GM12878 (cell line): ENCODE measurements around the gene CAVIN2. TPM values are rescaled to one million over a fixed set of nuclear protein-coding genes. Genes with fewer than 3 reads are reported as not detected.

Experiments
- ATAC-seq: fragments of 200-7000 bp; cut with Tn5 transposase; 3 replicates; pipeline ENCODE4 v1.9.1; 2020; ENCODE audit warnings: mild to moderate bottlenecking, moderate library complexity
- BruUV-seq: library from RNA; stranded (reverse); fragments of 400-500 nt; replicated peaks from 2 replicates; lab custom pipeline; 2021; lab: Mats Ljungman, UMichigan
- CTCF ChIA-PET: fragments of 300-600 bp; sonication (Branson Sonifier 250); formaldehyde crosslinking; extraction: SDS; loops from one replicate; lab custom pipeline; 2021; ENCODE audit warnings: inconsistent platforms; lab: Yijun Ruan, JAX
- POLR2A ChIA-PET: fragments of 350-600 bp; formaldehyde crosslinking; extraction: SDS; loops from one replicate; lab custom pipeline; 2021; ENCODE audit warnings: inconsistent platforms; lab: Charles Lee
- RAD21 ChIA-PET: fragments of 300-600 bp; sonication (Branson Sonifier 250); formaldehyde crosslinking; loops from one replicate; lab custom pipeline; 2023; ENCODE audit warnings: antibody characterized with exemption; ENCODE audit not compliant: unreplicated experiment; lab: Charles Lee
- SMC1A ChIA-PET: fragments of 300-600 bp; sonication (Branson Sonifier 250); formaldehyde crosslinking; loops from one replicate; lab custom pipeline; 2023; ENCODE audit not compliant: unreplicated experiment, uncharacterized antibody; lab: Charles Lee
- DNase-seq: peaks from one replicate; pipeline ENCODE4 v3.0.0-alpha.2; 2011; ENCODE audit warnings: low read depth, low spot score
- FAIRE-seq: peaks from 3 replicates; lab custom pipeline; 2011; peaks lifted over from hg19 to GRCh38; lab: Jason Lieb, UNC
- H2AFZ ChIP-seq: 2 replicates; pipeline ENCODE4 v1.6.0; 2011; ENCODE audit warnings: low read depth, low read length, control low read depth; ENCODE audit not compliant: control insufficient read depth
- H3K27ac ChIP-seq: 2 replicates; pipeline ENCODE4 v1.5.1; 2011; ENCODE audit warnings: control low read depth; ENCODE audit not compliant: control insufficient read depth, insufficient read depth
- H3K27me3 ChIP-seq, 2 experiments: replicated peaks in 1 of 2; 2 replicates each; pipeline versions ENCODE4 v1.6.0 to v1.6.1; 2011; ENCODE audit warnings: low read length in 1 of 2; ENCODE audit not compliant: control insufficient read depth in 2 of 2, insufficient read depth in 2 of 2
- H3K36me3 ChIP-seq, 2 experiments: 2 replicates each; pipeline ENCODE4 v1.5.1; 2011; ENCODE audit warnings: low read length in 1 of 2; ENCODE audit not compliant: control insufficient read depth in 2 of 2, insufficient read depth in 2 of 2
- H3K4me1 ChIP-seq: 2 replicates; pipeline ENCODE4 v1.6.1; 2011; ENCODE audit warnings: mild to moderate bottlenecking, low read length, moderate library complexity, mixed read lengths; ENCODE audit not compliant: control insufficient read depth, insufficient read depth
- H3K4me2 ChIP-seq: 2 replicates; pipeline ENCODE4 v1.6.0; 2011; ENCODE audit warnings: control low read depth; ENCODE audit not compliant: control insufficient read depth, insufficient read depth
- H3K4me3 ChIP-seq: fragments of 200-600 bp; sonication (generic); 2 replicates; pipeline ENCODE4 v1.5.1; 2016
- H3K79me2 ChIP-seq: 2 replicates; pipeline ENCODE4 v1.6.0; 2011; ENCODE audit warnings: low read length; ENCODE audit not compliant: control insufficient read depth, insufficient read depth
- H3K9ac ChIP-seq: 2 replicates; pipeline ENCODE4 v1.8.0; 2011; ENCODE audit warnings: low read length, control low read depth, mixed read lengths; ENCODE audit not compliant: control insufficient read depth, insufficient read depth
- H3K9me3 ChIP-seq: replicated peaks from 3 replicates; pipeline ENCODE4 v1.5.1; 2011; ENCODE audit warnings: mild to moderate bottlenecking, low read length; ENCODE audit not compliant: control insufficient read depth, insufficient read depth
- H4K20me1 ChIP-seq: 2 replicates; pipeline ENCODE4 v1.6.0; 2011; ENCODE audit not compliant: control insufficient read depth, insufficient read depth
- ATF7 ChIP-seq: fragments of 450-650 bp; IDR thresholded peaks from 2 replicates; pipeline ENCODE4 v1.6.1; 2016; ENCODE audit warnings: low read depth, mild to moderate bottlenecking
- BHLHE40 ChIP-seq, 2 experiments: fragments of 450-650 bp in 1 of 2; IDR thresholded peaks; 2 replicates each; pipeline ENCODE4 v1.6.1; 2011 to 2017; ENCODE audit warnings: low read depth in 2 of 2, borderline replicate concordance in 1 of 2, improper control_type of control experiment in 1 of 2, low read length in 1 of 2, mild to moderate bottlenecking in 1 of 2
- CEBPB ChIP-seq, 2 experiments: fragments of 150-350 bp in 1 of 2; IDR thresholded peaks; 2 replicates each; pipeline ENCODE4 v1.6.1; 2012 to 2014; ENCODE audit warnings: low read depth in 2 of 2, low read length in 2 of 2, borderline replicate concordance in 1 of 2, inconsistent platforms in 1 of 2
- E4F1 ChIP-seq: fragments of 450-650 bp; IDR thresholded peaks from 2 replicates; pipeline ENCODE4 v1.6.1; 2018; ENCODE audit warnings: borderline replicate concordance, mild to moderate bottlenecking; ENCODE audit not compliant: partially characterized antibody
- EGR1 ChIP-seq, 2 experiments: IDR thresholded peaks; 1 replicate in 1 of 2; 2 replicates in 1 of 2; pipeline ENCODE4 v1.6.1; 2011 to 2012; ENCODE audit warnings: low read depth in 2 of 2, low read length in 2 of 2, borderline replicate concordance in 1 of 2, mild to moderate bottlenecking in 1 of 2, moderate library complexity in 1 of 2
- EZH2 ChIP-seq: IDR thresholded peaks from 2 replicates; pipeline ENCODE4 v1.6.1; 2012; ENCODE audit warnings: low read depth, mild to moderate bottlenecking, control low read depth, inconsistent platforms, low read length, borderline replicate concordance; ENCODE audit not compliant: control insufficient read depth
- IKZF2 ChIP-seq, 2 experiments: fragments of 450-650 bp; IDR thresholded peaks; 2 replicates each; pipeline ENCODE4 v1.6.1; 2017; ENCODE audit warnings: mild to moderate bottlenecking in 2 of 2, moderate library complexity in 2 of 2
- JUND ChIP-seq: IDR thresholded peaks from 2 replicates; pipeline ENCODE4 v1.6.1; 2012; ENCODE audit warnings: low read depth, mild to moderate bottlenecking, low read length, improper control_type of control experiment, moderate library complexity
- NFYA ChIP-seq: IDR thresholded peaks from 2 replicates; pipeline ENCODE4 v1.6.1; 2011; ENCODE audit warnings: low read depth, mild to moderate bottlenecking, low read length, improper control_type of control experiment, borderline replicate concordance
- NKRF ChIP-seq: fragments of 450-650 bp; conservative IDR thresholded peaks from 2 replicates; pipeline ENCODE4 v1.6.1; 2017; ENCODE audit warnings: mild to moderate bottlenecking, moderate library complexity
- NR2C2 ChIP-seq: IDR thresholded peaks from 2 replicates; pipeline ENCODE4 v1.6.1; 2011; ENCODE audit warnings: borderline replicate concordance, low read depth; ENCODE audit not compliant: control insufficient read depth, insufficient read length
- POU2F2 ChIP-seq: IDR thresholded peaks from 3 replicates; pipeline ENCODE4 v1.6.1; 2011; ENCODE audit warnings: low read depth, mild to moderate bottlenecking, low read length, borderline replicate concordance
- RELA ChIP-seq: fragments of 450-650 bp; IDR thresholded peaks from 2 replicates; pipeline ENCODE4 v1.8.0; 2014; ENCODE audit warnings: borderline replicate concordance; ENCODE audit not compliant: partially characterized antibody
- RFX5 ChIP-seq: IDR thresholded peaks from 2 replicates; pipeline ENCODE4 v1.6.1; 2011; ENCODE audit warnings: low read depth, low read length, improper control_type of control experiment
- SIN3A ChIP-seq: IDR thresholded peaks from 2 replicates; pipeline ENCODE4 v1.6.1; 2012; ENCODE audit warnings: low read depth, low read length, improper control_type of control experiment
- TAF1 ChIP-seq: IDR thresholded peaks from 2 replicates; pipeline ENCODE4 v1.6.1; 2011; ENCODE audit warnings: mild to moderate bottlenecking, low read depth, low read length, borderline replicate concordance
- YBX1 ChIP-seq: fragments of 450-650 bp; IDR thresholded peaks from 2 replicates; pipeline ENCODE4 v1.6.1; 2016; ENCODE audit warnings: antibody characterized with exemption
- WGBS: methylation state at CpG from one replicate; pipeline ENCODE4 v1.1.6; 2016; ENCODE audit warnings: low lambda C conversion rate; ENCODE audit not compliant: insufficient replicate concordance, insufficient coverage; ENCODE audit errors: missing lambda C conversion rate; 5-methylcytosine and 5-hydroxymethylcytosine counted together
- in situ Hi-C: fragments of 300-500 bp; cut with MboI; formaldehyde crosslinking; loops from 9 replicates; pipeline ENCODE4 v1.14.3; 2018; ENCODE audit warnings: mixed read lengths
- intact Hi-C: fragments of 100-400 bp; cut with micrococcal nuclease; formaldehyde crosslinking; loops from one replicate; pipeline ENCODE4 v1.14.2; 2022; ENCODE audit not compliant: unreplicated experiment
- polyA plus RNA-seq, 11 experiments: library from polyadenylated mRNA; depleted of rRNA in 4 of 11; unstranded in 6 of 11; stranded (reverse) in 5 of 11; fragments of >200 nt; fragmentation: Nextera tagmentation in 4 of 11; fragmentation: Illumina TruSeq in 1 of 11; extraction: Ambion mirVana in 4 of 11; extraction: Trizol in 1 of 11; gene quantifications; 1 replicate in 1 of 11; 2 replicates in 10 of 11; pipeline versions ENCODE4 v1.2.1 to v1.2.3, GENCODE V29; 2011 to 2016; ENCODE audit warnings: inconsistent platforms in 2 of 11, missing spikeins in 2 of 11, low read depth in 1 of 11
- total RNA-seq, 4 experiments: library from RNA; depleted of rRNA in 3 of 4; stranded (reverse); fragments of >200 nt in 3 of 4; fragmentation: Illumina TruSeq in 1 of 4; extraction: Trizol in 1 of 4; gene quantifications; 2 replicates each; pipeline versions ENCODE4 v1.2.1 to v1.2.3, GENCODE V29; 2013 to 2021

Gene CAVIN2
- total and polyA plus RNA-seq, 10 of the 15 experiments (the other 5 are each of a cell fraction or from before 2014, with no cell fraction given) = not detected

GRCh38 chr2:191832668-191833067 is 14.2 kb downstream of the CAVIN2 start (continued):
- no peak for TF ChIP-seq NR2C2
- no peak for TF ChIP-seq ATF7
- no peak for TF ChIP-seq TAF1
- no peak for TF ChIP-seq SIN3A
- no peak for TF ChIP-seq EZH2

- BruUV-seq = no TSS peak
- WGBS = 0% methylated on average over 1 of the region's 1 CpG
- no peak for TF ChIP-seq IKZF2 (IDR thresholded peaks at IDR 0.05)
- no peak for TF ChIP-seq CEBPB (IDR thresholded peaks at IDR 0.05; ENCODE audit: borderline replicate concordance in 1 of 2, low read depth in 2 of 2, low read length in 2 of 2)
- TF ChIP-seq BHLHE40 (IDR thresholded peaks at IDR 0.05; ENCODE audit: borderline replicate concordance in 1 of 2, low read depth in 2 of 2, low read length in 1 of 2) = no peak
- no peak for TF ChIP-seq NFYA
- TF ChIP-seq YBX1 = no peak
- TF ChIP-seq POU2F2 = no peak
- no peak for TF ChIP-seq RFX5
- no peak for TF ChIP-seq JUND
- no peak for TF ChIP-seq EGR1 (IDR thresholded peaks at IDR 0.05; ENCODE audit: borderline replicate concordance in 1 of 2, low read depth in 2 of 2, low read length in 2 of 2)
- no peak for TF ChIP-seq NKRF
- TF ChIP-seq E4F1 = no peak
- no peak for TF ChIP-seq RELA
These were observed 15.4 kb downstream of the CAVIN2 start for GRCh38 chr2:191831410-191831994.

More at GRCh38 chr2:191831410-191831994, 15.4 kb downstream of the CAVIN2 start:
- H3K36me3 ChIP-seq = no peaks in the 10 kb centered on the region
- H3K27me3 ChIP-seq = no peaks in the 10 kb centered on the region; a peak in 1 of 4 replicates
- ChIA-PET RAD21 (no interaction called here), SMC1A (interaction anchor here (1.1 to 1.7 kb wide), 4 partner anchors 9 to 412 kb away, joined by 3 to 5 read pairs (median 4); no protein-coding TSS in a partner anchor), POLR2A (interaction anchor here (0.7 kb wide), 1 partner anchor 82 kb away, joined by 3 read pairs; no protein-coding TSS in a partner anchor), CTCF (interaction anchor here (1.0 to 4.0 kb wide), 4 partner anchors 11 to 331 kb away, joined by 3 to 16 read pairs (median 4); no protein-coding TSS in a partner anchor)
- H3K4me2 ChIP-seq = no peak overlapping the region
- no peak overlapping the region for H2AFZ ChIP-seq
- no peak overlapping the region for H3K4me3 ChIP-seq
- H3K4me1 ChIP-seq = no peaks in the 10 kb centered on the region
- no peak for ATAC-seq
- FAIRE-seq = no peak
- no peaks in the 10 kb centered on the region for H4K20me1 ChIP-seq
- intact Hi-C loops (no loop called here), in situ Hi-C loops (no loop called here)
- H3K9me3 ChIP-seq = no peaks in the 10 kb centered on the region; the same call in 2 of the 3 replicates
- no peaks in the 10 kb centered on the region for H3K79me2 ChIP-seq
- H3K27ac ChIP-seq = no peak overlapping the region
- H3K9ac ChIP-seq = no peak overlapping the region
- DNase-seq = no peak
